NCI-H2227 treated with DMSO at 0.1 percent for 48 hours (cell line): ENCODE measurements around the gene STX1B.

Experiments used
- DNase-seq: peaks from one replicate; lab custom pipeline; 2025; lab: John Stamatoyannopoulos, UW

The STX1B gene

GRCh38 chr16:30979170-30980022 lies 31.0 kb downstream of the STX1B start:
- DNase-seq: no peak

GRCh38 chr16:30977502-30977901 lies 32.9 kb downstream of the STX1B start:
- no peak for DNase-seq

GRCh38 chr16:30976486-30976885 lies 34.0 kb downstream of the STX1B start:
- DNase-seq: no peak

GRCh38 chr16:30974348-30974747 lies 36.1 kb downstream of the STX1B start:
- DNase-seq: no peak

- DNase-seq: no peak
Measured at GRCh38 chr16:30972872-30973271, 37.6 kb downstream of the STX1B start.

GRCh38 chr16:30971298-30971697 lies 39.1 kb downstream of the STX1B start:
- DNase-seq: no peak

GRCh38 chr16:30969246-30969842 lies 41.1 kb downstream of the STX1B start:
- no peak for DNase-seq

GRCh38 chr16:30967795-30968194 lies 42.6 kb downstream of the STX1B start:
- DNase-seq: no peak

- DNase-seq: no peak
Measured at GRCh38 chr16:30966033-30966619, 44.3 kb downstream of the STX1B start.

GRCh38 chr16:30965436-30965835 lies 45.0 kb downstream of the STX1B start:
- DNase-seq: no peak

- no peak for DNase-seq
Measured at GRCh38 chr16:30964574-30965226, 45.7 kb downstream of the STX1B start.

GRCh38 chr16:30963925-30964511 lies 46.4 kb downstream of the STX1B start:
- no peak for DNase-seq

GRCh38 chr16:30961384-30961783 lies 49.1 kb downstream of the STX1B start:
- DNase-seq: no peak

- peak; percentile 67 for DNase-seq
Measured at GRCh38 chr16:30958175-30959079, 52.0 kb downstream of the STX1B start.

GRCh38 chr16:30957456-30958174 lies 52.8 kb downstream of the STX1B start, which contains the start of gene SETD1A:
Gene SETD1A (plus strand): TSS chr16:30957754. CDS start chr16:30958732, 978 bp downstream.
- peak; percentile 91 for DNase-seq

- DNase-seq: peak; percentile 85
Measured at GRCh38 chr16:30956601-30957455, 53.6 kb downstream of the STX1B start.

GRCh38 chr16:30954993-30955392 lies 55.4 kb downstream of the STX1B start:
- DNase-seq: no peak

- DNase-seq: peak; percentile 75
Measured at GRCh38 chr16:30953511-30954124, 56.8 kb downstream of the STX1B start.

- no peak for DNase-seq
Measured at GRCh38 chr16:30953111-30953510, 57.3 kb downstream of the STX1B start.
